HCT116 (cell line): Measurements from ENCODE around the gene SPRED2. TPM values are rescaled to one million over a fixed set of nuclear protein-coding genes. Genes with fewer than 3 reads are reported as not detected.

Source experiments
- ATAC-seq: fragments of 200-7000 bp; cut with Tn5 transposase; 2 replicates; pipeline ENCODE4 v1.9.1; 2020; ENCODE audit warnings: mild to moderate bottlenecking, moderate library complexity
- BruUV-seq: library from RNA; stranded (reverse); fragments of 400-500 nt; replicated peaks from 2 replicates; lab custom pipeline; 2021; lab: Mats Ljungman, UMichigan
- CTCF ChIA-PET: fragments of 300-600 bp; sonication (Branson Sonifier 250); formaldehyde crosslinking; loops from one replicate; lab custom pipeline; 2021; ENCODE audit warnings: antibody characterized with exemption; lab: Charles Lee
- POLR2A ChIA-PET: fragments of 300-600, 350-600 bp; sonication (Branson Sonifier 250); formaldehyde crosslinking; loops from one replicate; lab custom pipeline; 2021; ENCODE audit warnings: antibody characterized with exemption; lab: Charles Lee
- RAD21 ChIA-PET, 2 experiments: fragments of 300-600 bp; sonication (Branson Sonifier 250); formaldehyde crosslinking; loops; one replicate each; lab custom pipeline; 2023; ENCODE audit warnings: low total read pairs in 2 of 2; ENCODE audit not compliant: uncharacterized antibody in 2 of 2, unreplicated experiment in 2 of 2, low non-redundant PET in 1 of 2; lab: Charles Lee
- DNase-seq: peaks from one replicate; pipeline ENCODE4 v3.0.0-alpha.2; 2010; ENCODE audit warnings: low read depth, low spot score
- H2AFZ ChIP-seq: fragments of 200-600 bp; shearing (Covaris generic), sonication (generic); 2 replicates; pipeline ENCODE4 v1.6.1; 2017; ENCODE audit warnings: low read depth, mixed run types, mixed read lengths, antibody characterized with exemption, low read length; ENCODE audit not compliant: poor library complexity, severe bottlenecking
- H3K27ac ChIP-seq: 2 replicates; pipeline ENCODE4 v1.5.1; 2012; ENCODE audit warnings: low read depth, low read length
- H3K27me3 ChIP-seq: fragments of 200-600 bp; sonication (generic); 2 replicates; pipeline ENCODE4 v1.6.1; 2016; ENCODE audit warnings: mixed run types, low read length, mixed read lengths; ENCODE audit not compliant: insufficient read depth
- H3K36me3 ChIP-seq, 2 experiments: fragments of 200-500 bp in 1 of 2; fragments of 200-600 bp in 1 of 2; sonication (Bioruptor generic) in 1 of 2; sonication (generic) in 1 of 2; 2 replicates each; pipeline versions ENCODE4 v1.5.1 to v1.6.1; 2014 to 2016; ENCODE audit warnings: low read length in 2 of 2, inconsistent platforms in 1 of 2, mixed read lengths in 1 of 2, mixed run types in 1 of 2; ENCODE audit not compliant: insufficient read depth in 2 of 2, control insufficient read depth in 1 of 2
- H3K4me1 ChIP-seq, 2 experiments: fragments of 200-600 bp in 1 of 2; sonication (generic) in 1 of 2; 2 replicates each; pipeline versions ENCODE4 v1.5.1 to v1.6.1; 2012 to 2017; ENCODE audit warnings: low read length in 2 of 2, inconsistent platforms in 1 of 2, mild to moderate bottlenecking in 1 of 2, mixed read lengths in 1 of 2, mixed run types in 1 of 2, moderate library complexity in 1 of 2; ENCODE audit not compliant: insufficient read depth in 2 of 2, control insufficient read depth in 1 of 2
- H3K4me2 ChIP-seq: fragments of 200-600 bp; sonication (generic); 2 replicates; pipeline ENCODE4 v1.6.1; 2017; ENCODE audit warnings: mixed run types, low read length, mixed read lengths
- H3K4me3 ChIP-seq, 2 experiments: fragments of 200-600 bp in 1 of 2; sonication (generic) in 1 of 2; replicated peaks in 1 of 2; 2 replicates each; pipeline ENCODE4 v1.5.1; 2011 to 2016; ENCODE audit warnings: low read length in 2 of 2, control low read depth in 1 of 2, low read depth in 1 of 2, mild to moderate bottlenecking in 1 of 2, mixed read lengths in 1 of 2, mixed run types in 1 of 2
- H3K79me2 ChIP-seq: fragments of 200-600 bp; sonication (generic); 2 replicates; pipeline ENCODE4 v1.6.1; 2017; ENCODE audit warnings: mild to moderate bottlenecking, mixed run types, low read length, moderate library complexity, mixed read lengths; ENCODE audit not compliant: insufficient read depth
- H3K9ac ChIP-seq: fragments of 200-600 bp; sonication (generic); 2 replicates; pipeline ENCODE4 v1.6.1; 2016; ENCODE audit warnings: low read length, mixed read lengths
- H3K9me2 ChIP-seq: fragments of 200-600 bp; sonication (generic), shearing (Covaris generic); 2 replicates; pipeline ENCODE4 v1.6.1; 2017; ENCODE audit warnings: mixed run types, mild to moderate bottlenecking, moderate library complexity; ENCODE audit not compliant: insufficient read depth
- H3K9me3 ChIP-seq, 2 experiments: fragments of 200-500 bp in 1 of 2; fragments of 200-600 bp in 1 of 2; sonication (Bioruptor generic) in 1 of 2; sonication (generic) in 1 of 2; 2 replicates each; pipeline ENCODE4 v1.6.1; 2014 to 2017; ENCODE audit warnings: low read length in 2 of 2, mixed read lengths in 2 of 2, inconsistent platforms in 1 of 2, low read depth in 1 of 2, mild to moderate bottlenecking in 1 of 2, mixed run types in 1 of 2, moderate library complexity in 1 of 2; ENCODE audit not compliant: control insufficient read depth in 1 of 2, insufficient read depth in 1 of 2
- H4K20me1 ChIP-seq: fragments of 200-600 bp; sonication (generic), shearing (Covaris generic); 2 replicates; pipeline ENCODE4 v1.6.1; 2017; ENCODE audit warnings: mixed run types, mild to moderate bottlenecking, moderate library complexity; ENCODE audit not compliant: insufficient read depth
- ELF1 ChIP-seq: IDR thresholded peaks from 2 replicates; pipeline ENCODE4 v1.6.1; 2012; ENCODE audit warnings: low read depth, borderline replicate concordance
- EZH2 ChIP-seq: fragments of 200-600 bp; sonication (generic); IDR thresholded peaks from 2 replicates; pipeline ENCODE4 v1.6.1; 2017; ENCODE audit warnings: antibody characterized with exemption, mixed run types
- EZH2phosphoT487 ChIP-seq: fragments of 200-600 bp; IDR thresholded peaks from 2 replicates; pipeline ENCODE4 v1.6.1; 2018; ENCODE audit warnings: antibody characterized with exemption, borderline replicate concordance
- FOSL1 ChIP-seq: IDR thresholded peaks from 2 replicates; pipeline ENCODE4 v1.6.1; 2012; ENCODE audit warnings: low read depth
- JUND ChIP-seq: IDR thresholded peaks from 2 replicates; pipeline ENCODE4 v1.6.1; 2012
- SRF ChIP-seq: IDR thresholded peaks from 2 replicates; pipeline ENCODE4 v1.6.1; 2012; ENCODE audit warnings: low read depth
- YY1 ChIP-seq: IDR thresholded peaks from 2 replicates; pipeline ENCODE4 v1.6.1; 2011; ENCODE audit warnings: low read length, low read depth, moderate library complexity, mild to moderate bottlenecking; ENCODE audit not compliant: insufficient replicate concordance; ENCODE audit errors: extremely low read depth
- intact Hi-C: fragments of 100-400 bp; cut with micrococcal nuclease; formaldehyde crosslinking; loops from 2 replicates; pipeline ENCODE4 v1.10.0; 2022
- total RNA-seq: library from RNA; stranded (reverse); gene quantifications from one replicate; pipeline ENCODE4 v1.2.1, GENCODE V29; 2021; ENCODE audit not compliant: unreplicated experiment
- TF ChIP-seq, protein P1 (sequence below): IDR thresholded peaks from 2 replicates; pipeline ENCODE4 v1.6.1; 2012

SPRED2 gene
- total RNA-seq, 1 experiment from 2014 or later: 62.6 TPM

DNA sequence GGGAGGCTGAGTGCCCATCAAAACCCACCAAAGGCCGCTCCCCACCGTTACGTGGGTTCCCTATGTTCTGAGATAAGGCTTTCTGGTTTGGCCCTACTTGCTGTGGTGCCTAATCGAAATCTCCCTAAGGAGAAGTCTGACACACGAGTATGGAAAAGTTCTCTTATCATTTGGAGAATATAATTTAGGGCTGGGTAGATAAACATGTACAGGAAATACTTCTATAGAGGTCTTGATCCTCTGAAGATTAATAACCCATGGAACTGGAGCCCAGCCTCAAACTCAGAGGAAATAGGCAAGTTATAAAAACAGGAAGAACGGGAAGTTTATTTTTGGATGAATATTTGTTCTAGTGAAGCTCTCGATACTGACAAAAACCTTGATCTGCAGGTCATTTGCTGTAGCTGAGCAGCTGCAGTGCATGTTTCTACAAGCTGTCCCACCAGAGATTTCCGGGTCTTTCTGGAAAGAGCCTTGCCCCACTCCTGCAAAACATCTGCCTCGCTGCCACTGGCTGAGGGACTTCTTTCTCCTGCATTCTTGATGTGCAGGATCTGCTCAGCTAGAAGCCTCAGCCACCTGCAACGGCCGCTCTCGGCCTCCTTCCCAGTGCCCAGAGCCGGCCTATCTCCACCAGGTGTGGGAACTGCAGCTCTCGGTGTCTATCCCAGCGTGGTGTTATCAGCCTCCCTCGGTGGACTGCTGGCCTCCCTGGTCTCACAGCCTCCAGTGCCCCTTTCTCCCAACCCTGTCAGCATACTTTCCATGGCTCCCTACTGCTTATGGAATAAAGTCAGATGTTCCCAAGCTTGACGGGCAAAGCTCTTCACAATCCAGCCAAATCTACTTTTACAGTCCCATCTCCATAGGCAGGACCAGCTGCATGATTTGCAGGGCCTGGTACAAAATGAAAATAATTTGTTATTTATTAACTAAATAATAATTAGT lies 48.6 kb downstream of the SPRED2 start:
- Histone ChIP-seq H3K9ac (peak overlapping the region; percentile 61), H3K27me3 (no peaks in the 10 kb centered on the region), H2AFZ (no peak overlapping the region), H3K4me2 (peak overlapping the region; percentile 81), H3K27ac (peak overlapping the region; percentile 84), H4K20me1 (no peaks in the 10 kb centered on the region), H3K36me3 (no peaks in the 10 kb centered on the region), H3K4me3 (peak overlapping the region in 1 of 2 experiments; percentile 38; a peak in 2 of 4 replicates), H3K9me2 (no peaks in the 10 kb centered on the region), H3K4me1 (peaks cover 93 to 98% of the 10 kb centered on the region in 2 experiments), H3K9me3 (no peaks in the 10 kb centered on the region), H3K79me2 (peaks cover 88% of the 10 kb centered on the region)
- ChIA-PET POLR2A (interaction anchor here (0.9 to 2.3 kb wide), 6 partner anchors 7 to 51 kb away, joined by 3 to 11 read pairs (median 5); partner anchors contain the start of gene SPRED2), RAD21 (no interaction called here), CTCF (interaction anchor here (1.0 to 1.6 kb wide), 4 partner anchors 14 to 31 kb away, joined by 3 to 5 read pairs (median 4); no protein-coding TSS in a partner anchor)
- ATAC-seq (no peak; the same call in 1 of the 2 replicates), DNase-seq (no peak)
- no TSS peak for BruUV-seq
- TF ChIP-seq SRF: no peak
- TF ChIP-seq JUND: no peak
- TF ChIP-seq EZH2: no peak
- no peak for TF ChIP-seq EZH2phosphoT487
- no peak for TF ChIP-seq ELF1
- TF ChIP-seq FOSL1: no peak
- TF ChIP-seq YY1: no peak
- TF ChIP-seq, protein P1, sequence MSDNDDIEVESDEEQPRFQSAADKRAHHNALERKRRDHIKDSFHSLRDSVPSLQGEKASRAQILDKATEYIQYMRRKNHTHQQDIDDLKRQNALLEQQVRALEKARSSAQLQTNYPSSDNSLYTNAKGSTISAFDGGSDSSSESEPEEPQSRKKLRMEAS: no peak
- intact Hi-C loops: loop anchor here (1.0 to 2.0 kb wide), 2 partner anchors 46 to 169 kb away; no protein-coding TSS in a partner anchor
